Neural cell (in vitro differentiated cells): ENCODE measurements around the gene AGAP3. TPM values are rescaled to one million over a fixed set of nuclear protein-coding genes. Genes with fewer than 3 reads are reported as not detected.
"Not testable (repeated sequence)": the region's sequence is repeated elsewhere in the genome, so short reads cannot be mapped to it uniquely, and the experiment has no call there.

Experiments used
- H2AFZ ChIP-seq: fragments of 200-600, 300-800 bp; sonication (generic), shearing (Covaris generic); 2 replicates; pipeline ENCODE4 v1.6.0; 2014; ENCODE audit warnings: low read depth, mild to moderate bottlenecking, antibody characterized with exemption, low read length, moderate library complexity
- H3F3A ChIP-seq: fragments of 200-600 bp; shearing (Covaris generic); 2 replicates; pipeline ENCODE4 v1.6.1; 2016; ENCODE audit warnings: mild to moderate bottlenecking, moderate library complexity, mixed read lengths, antibody characterized with exemption, low read length; ENCODE audit not compliant: insufficient read depth, poor library complexity, severe bottlenecking
- H3K27ac ChIP-seq: fragments of 200-600, 300-800 bp; sonication (generic), shearing (Covaris generic); 2 replicates; pipeline ENCODE4 v1.5.1; 2014; ENCODE audit warnings: mild to moderate bottlenecking, low read length, moderate library complexity
- H3K27me3 ChIP-seq: fragments of 300-800, 200-600 bp; sonication (generic), shearing (Covaris generic); 2 replicates; pipeline ENCODE4 v1.6.0; 2014; ENCODE audit warnings: mild to moderate bottlenecking, low read depth, low read length, moderate library complexity; ENCODE audit not compliant: insufficient read depth
- H3K36me3 ChIP-seq: fragments of 300-800, 200-600 bp; sonication (generic), shearing (Covaris generic); 2 replicates; pipeline ENCODE4 v1.5.1; 2014; ENCODE audit warnings: mild to moderate bottlenecking, antibody characterized with exemption, low read length, moderate library complexity; ENCODE audit not compliant: insufficient read depth
- H3K4me2 ChIP-seq: fragments of 300-800, 200-600 bp; sonication (generic), shearing (Covaris generic); 2 replicates; pipeline ENCODE4 v1.6.0; 2014; ENCODE audit warnings: mild to moderate bottlenecking, low read length
- H3K4me3 ChIP-seq: fragments of 300-800, 200-600 bp; sonication (generic), shearing (Covaris generic); 2 replicates; pipeline ENCODE4 v1.5.1; 2014; ENCODE audit warnings: mild to moderate bottlenecking, low read length, moderate library complexity
- H3K79me2 ChIP-seq: fragments of 200-600 bp; shearing (Covaris generic); replicated peaks from 2 replicates; pipeline ENCODE4 v1.6.0; 2014; ENCODE audit warnings: mild to moderate bottlenecking, low read length, moderate library complexity; ENCODE audit not compliant: insufficient read depth
- H3K9ac ChIP-seq: fragments of 300-800, 200-600 bp; sonication (generic), shearing (Covaris generic); 2 replicates; pipeline ENCODE4 v1.6.1; 2016; ENCODE audit warnings: mild to moderate bottlenecking, low read length, mixed read lengths
- H3K9me2 ChIP-seq: fragments of 200-600 bp; shearing (Covaris generic); 2 replicates; pipeline ENCODE4 v1.6.1; 2016; ENCODE audit warnings: mild to moderate bottlenecking, low read length, mixed read lengths; ENCODE audit not compliant: insufficient read depth
- H3K9me3 ChIP-seq: fragments of 200-600, 300-800 bp; sonication (generic), shearing (Covaris generic); 2 replicates; pipeline ENCODE4 v1.6.1; 2016; ENCODE audit warnings: mild to moderate bottlenecking, mixed run types, low read length, moderate library complexity, mixed read lengths
- H4K20me1 ChIP-seq: fragments of 200-600 bp; shearing (Covaris generic); 2 replicates; pipeline ENCODE4 v1.6.1; 2016; ENCODE audit warnings: mild to moderate bottlenecking, mixed run types; ENCODE audit not compliant: insufficient read depth
- EP300 ChIP-seq: fragments of 450-650 bp; conservative IDR thresholded peaks from 2 replicates; pipeline ENCODE4 v1.6.1; 2014; ENCODE audit warnings: antibody characterized with exemption, mild to moderate bottlenecking, moderate library complexity; ENCODE audit not compliant: poor library complexity, severe bottlenecking
- EZH2 ChIP-seq: fragments of 200-600, 300-800 bp; shearing (Covaris generic), sonication (generic); IDR thresholded peaks from 2 replicates; pipeline ENCODE4 v1.6.1; 2014; ENCODE audit warnings: antibody characterized with exemption, low read length, borderline replicate concordance, mild to moderate bottlenecking; ENCODE audit not compliant: insufficient read depth, poor library complexity, severe bottlenecking
- MXI1 ChIP-seq: fragments of 450-650 bp; conservative IDR thresholded peaks from 2 replicates; pipeline ENCODE4 v1.6.1; 2014; ENCODE audit warnings: antibody characterized with exemption, mild to moderate bottlenecking; ENCODE audit not compliant: poor library complexity, severe bottlenecking
- POLR2AphosphoS5 ChIP-seq: IDR thresholded peaks from 2 replicates; pipeline ENCODE4 v1.6.1; 2012
- RAD21 ChIP-seq: fragments of 450-650 bp; conservative IDR thresholded peaks from 2 replicates; pipeline ENCODE4 v1.6.1; 2014; ENCODE audit warnings: antibody characterized with exemption, mild to moderate bottlenecking, moderate library complexity
- REST ChIP-seq: IDR thresholded peaks from 2 replicates; pipeline ENCODE4 v1.6.1; 2012; ENCODE audit warnings: borderline replicate concordance
- SMC3 ChIP-seq: fragments of 450-650 bp; conservative IDR thresholded peaks from 2 replicates; pipeline ENCODE4 v1.6.1; 2014; ENCODE audit warnings: antibody characterized with exemption, mild to moderate bottlenecking, moderate library complexity; ENCODE audit not compliant: poor library complexity
- TAF1 ChIP-seq: IDR thresholded peaks from 2 replicates; pipeline ENCODE4 v1.6.1; 2012; ENCODE audit warnings: low read depth
- polyA plus RNA-seq: library from polyadenylated mRNA; depleted of rRNA; stranded (reverse); fragments of >200 nt; gene quantifications from 2 replicates; pipeline ENCODE4 v1.2.3, GENCODE V29; 2014
- TF ChIP-seq, protein P1 (sequence below): fragments of 450-650 bp; IDR thresholded peaks from 2 replicates; pipeline ENCODE4 v1.5.1; 2014; ENCODE audit warnings: antibody characterized with exemption, mild to moderate bottlenecking, moderate library complexity; ENCODE audit not compliant: poor library complexity, severe bottlenecking

The AGAP3 gene
- polyA plus RNA-seq, 1 donor from 2014 or later: 117 TPM

GRCh38 chr7:151039850-151040548, 46.3 kb upstream of the AGAP3 start:
- Histone ChIP-seq H3F3A (no peaks in the 10 kb centered on the region), H3K9ac (no peak overlapping the region), H2AFZ (no peak overlapping the region), H3K36me3 (no peaks in the 10 kb centered on the region), H3K27me3 (no peaks in the 10 kb centered on the region), H3K79me2 (no peaks in the 10 kb centered on the region), H3K9me3 (no peaks in the 10 kb centered on the region), H3K27ac (no peak overlapping the region), H3K9me2 (no peaks in the 10 kb centered on the region), H3K4me3 (no peak overlapping the region), H3K4me2 (no peak overlapping the region), H4K20me1 (no peaks in the 10 kb centered on the region)
- TF ChIP-seq MXI1: no peak
- no peak for TF ChIP-seq TAF1
- no peak for TF ChIP-seq EP300
- no peak for TF ChIP-seq SMC3
- TF ChIP-seq POLR2AphosphoS5: no peak
- no peak for TF ChIP-seq EZH2
- TF ChIP-seq REST: no peak
- no peak for TF ChIP-seq RAD21
- TF ChIP-seq, protein P1, sequence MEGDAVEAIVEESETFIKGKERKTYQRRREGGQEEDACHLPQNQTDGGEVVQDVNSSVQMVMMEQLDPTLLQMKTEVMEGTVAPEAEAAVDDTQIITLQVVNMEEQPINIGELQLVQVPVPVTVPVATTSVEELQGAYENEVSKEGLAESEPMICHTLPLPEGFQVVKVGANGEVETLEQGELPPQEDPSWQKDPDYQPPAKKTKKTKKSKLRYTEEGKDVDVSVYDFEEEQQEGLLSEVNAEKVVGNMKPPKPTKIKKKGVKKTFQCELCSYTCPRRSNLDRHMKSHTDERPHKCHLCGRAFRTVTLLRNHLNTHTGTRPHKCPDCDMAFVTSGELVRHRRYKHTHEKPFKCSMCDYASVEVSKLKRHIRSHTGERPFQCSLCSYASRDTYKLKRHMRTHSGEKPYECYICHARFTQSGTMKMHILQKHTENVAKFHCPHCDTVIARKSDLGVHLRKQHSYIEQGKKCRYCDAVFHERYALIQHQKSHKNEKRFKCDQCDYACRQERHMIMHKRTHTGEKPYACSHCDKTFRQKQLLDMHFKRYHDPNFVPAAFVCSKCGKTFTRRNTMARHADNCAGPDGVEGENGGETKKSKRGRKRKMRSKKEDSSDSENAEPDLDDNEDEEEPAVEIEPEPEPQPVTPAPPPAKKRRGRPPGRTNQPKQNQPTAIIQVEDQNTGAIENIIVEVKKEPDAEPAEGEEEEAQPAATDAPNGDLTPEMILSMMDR: no peak

DNA sequence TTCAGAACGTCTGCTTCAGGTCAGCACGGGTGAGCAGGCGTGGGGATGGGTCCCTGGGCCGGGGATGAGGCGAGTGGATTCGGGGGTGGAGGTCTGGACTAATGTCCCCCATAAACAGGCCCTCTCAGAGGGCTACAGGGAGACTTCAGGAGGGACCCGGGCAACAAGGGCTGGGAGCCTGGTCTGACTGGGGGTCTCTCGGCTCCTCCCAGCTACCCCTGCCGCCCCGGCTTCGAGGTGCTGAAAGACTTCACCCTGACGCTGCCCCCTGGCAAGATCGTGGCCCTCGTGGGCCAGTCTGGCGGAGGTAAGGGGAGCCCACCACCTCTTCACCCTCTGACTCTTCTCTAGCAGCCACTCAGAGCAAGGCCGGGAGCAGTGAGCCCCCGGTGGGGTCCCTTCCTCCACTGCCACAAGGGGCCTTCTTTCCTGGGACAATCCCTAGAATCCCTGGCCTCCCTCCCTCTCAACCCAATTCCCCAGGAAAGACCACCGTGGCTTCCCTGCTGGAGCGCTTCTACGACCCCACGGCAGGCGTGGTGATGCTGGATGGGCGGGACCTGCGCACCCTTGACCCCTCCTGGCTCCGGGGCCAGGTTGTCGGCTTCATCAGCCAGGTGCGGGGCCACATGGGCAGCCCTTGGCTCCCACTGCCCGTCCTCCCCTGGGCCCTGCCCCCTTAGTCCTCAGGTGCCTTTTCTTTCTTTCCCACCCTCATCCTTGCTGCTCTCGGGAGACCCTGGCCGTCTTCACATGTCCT, 45.5 kb upstream of the AGAP3 start:
- H3K4me2 ChIP-seq: no peak overlapping the region
- H3K79me2 ChIP-seq: no peaks in the 10 kb centered on the region
- no peaks in the 10 kb centered on the region for H4K20me1 ChIP-seq
- H3F3A ChIP-seq: no peaks in the 10 kb centered on the region
- no peaks in the 10 kb centered on the region for H3K27me3 ChIP-seq
- H3K9ac ChIP-seq: no peak overlapping the region
- no peak overlapping the region for H2AFZ ChIP-seq
- H3K9me2 ChIP-seq: no peaks in the 10 kb centered on the region
- no peaks in the 10 kb centered on the region for H3K36me3 ChIP-seq
- no peaks in the 10 kb centered on the region for H3K9me3 ChIP-seq
- no peak overlapping the region for H3K27ac ChIP-seq
- TF ChIP-seq SMC3 (no peak), RAD21 (no peak), EZH2 (no peak), POLR2AphosphoS5 (no peak), TAF1 (no peak), MXI1 (no peak), REST (no peak)
- TF ChIP-seq, protein P1: no peak
- no peak overlapping the region for H3K4me3 ChIP-seq

- H3K36me3 ChIP-seq, H3K4me3 ChIP-seq, H4K20me1 ChIP-seq, H3F3A ChIP-seq, H3K79me2 ChIP-seq, H3K27ac ChIP-seq, H3K9me2 ChIP-seq, H3K4me2 ChIP-seq, H3K9ac ChIP-seq, H3K9me3 ChIP-seq, H2AFZ ChIP-seq, H3K27me3 ChIP-seq: not testable (repeated sequence)
Observed at GRCh38 chr7:151043449-151043848, 42.8 kb upstream of the AGAP3 start.
